WTC11 (cell line): ENCODE data around the gene ZBTB20. TPM values are rescaled to one million over a fixed set of nuclear protein-coding genes. Genes with fewer than 3 reads are reported as not detected.

Experiments
- ATAC-seq: fragments of 200-7000 bp; cut with Tn5 transposase; 2 replicates; pipeline ENCODE4 v1.10.0; 2021; ENCODE audit warnings: mild to moderate bottlenecking, moderate library complexity
- CTCF ChIA-PET: fragments of 300-600 bp; sonication (Branson Sonifier 250); formaldehyde crosslinking; loops from one replicate; lab custom pipeline; 2021; ENCODE audit warnings: antibody characterized with exemption; lab: Charles Lee
- POLR2A ChIA-PET: fragments of 350-600 bp; sonication (Branson Sonifier 250); formaldehyde crosslinking; loops from one replicate; lab custom pipeline; 2021; ENCODE audit warnings: antibody characterized with exemption; lab: Charles Lee
- DNase-seq: peaks from one replicate; pipeline ENCODE4 v3.0.0; 2021; ENCODE audit warnings: low spot score
- H3K27ac Mint-ChIP-seq: 2 replicates; pipeline ENCODE4 v1.8.0; 2021; ENCODE audit warnings: mixed read lengths
- H3K27me3 Mint-ChIP-seq: 2 replicates; pipeline ENCODE4 v1.8.0; 2021; ENCODE audit warnings: low read depth, mild to moderate bottlenecking, moderate library complexity, mixed read lengths
- H3K36me3 Mint-ChIP-seq: 2 replicates; pipeline ENCODE4 v1.8.0; 2021; ENCODE audit warnings: mixed read lengths
- H3K4me1 Mint-ChIP-seq: 2 replicates; pipeline ENCODE4 v1.8.0; 2022; ENCODE audit warnings: mixed read lengths
- H3K4me3 Mint-ChIP-seq: 2 replicates; pipeline ENCODE4 v1.8.0; 2021; ENCODE audit warnings: mild to moderate bottlenecking, moderate library complexity, mixed read lengths
- H3K9me3 Mint-ChIP-seq: 2 replicates; pipeline ENCODE4 v1.8.0; 2021; ENCODE audit warnings: mixed read lengths
- AR ChIP-seq: fragments of 250-450 bp; sonication (Bioruptor Pico); IDR thresholded peaks from 2 replicates; pipeline ENCODE4 v1.9.0; 2021; ENCODE audit warnings: mild to moderate bottlenecking
- ATF1 ChIP-seq: sonication (generic); formaldehyde crosslinking; IDR thresholded peaks from 2 replicates; pipeline ENCODE4 v1.8.1; 2023; ENCODE audit warnings: mild to moderate bottlenecking, moderate library complexity, missing genetic modification reagents
- CREB1 ChIP-seq: sonication (generic); formaldehyde crosslinking; IDR thresholded peaks from 2 replicates; pipeline ENCODE4 v1.8.0; 2023; ENCODE audit warnings: mild to moderate bottlenecking, missing genetic modification reagents
- ELF4 ChIP-seq: sonication (generic); formaldehyde crosslinking; IDR thresholded peaks from 2 replicates; pipeline ENCODE4 v1.8.1; 2022; ENCODE audit warnings: low read depth, mild to moderate bottlenecking, moderate library complexity, missing genetic modification reagents
- ERG ChIP-seq: fragments of 250-450 bp; sonication (Bioruptor Pico); IDR thresholded peaks from 2 replicates; pipeline ENCODE4 v1.8.0; 2021; ENCODE audit warnings: mild to moderate bottlenecking
- ETV6 ChIP-seq: sonication (generic); formaldehyde crosslinking; IDR thresholded peaks from 2 replicates; pipeline ENCODE4 v1.8.1; 2022; ENCODE audit warnings: mild to moderate bottlenecking, missing genetic modification reagents
- FOXK1 ChIP-seq: sonication (generic); formaldehyde crosslinking; IDR thresholded peaks from 2 replicates; pipeline ENCODE4 v1.8.0; 2022; ENCODE audit warnings: mild to moderate bottlenecking, moderate library complexity, missing genetic modification reagents
- FOXP1 ChIP-seq: sonication (generic); formaldehyde crosslinking; IDR thresholded peaks from 2 replicates; pipeline ENCODE4 v1.8.0; 2022; ENCODE audit warnings: missing genetic modification reagents, mild to moderate bottlenecking, moderate library complexity, borderline replicate concordance
- IRF1 ChIP-seq: sonication (generic); formaldehyde crosslinking; IDR thresholded peaks from 2 replicates; pipeline ENCODE4 v1.8.0; 2023; ENCODE audit warnings: missing genetic modification reagents
- NFYB ChIP-seq: sonication (generic); formaldehyde crosslinking; conservative IDR thresholded peaks from 2 replicates; pipeline ENCODE4 v1.8.0; 2022; ENCODE audit warnings: low read depth, missing genetic modification reagents
- NR3C1 ChIP-seq: sonication (generic); formaldehyde crosslinking; conservative IDR thresholded peaks from 2 replicates; pipeline ENCODE4 v1.8.1; 2023; ENCODE audit warnings: low read depth, mild to moderate bottlenecking, missing genetic modification reagents
- PRDM15 ChIP-seq: sonication (generic); formaldehyde crosslinking; IDR thresholded peaks from 2 replicates; pipeline ENCODE4 v1.8.0; 2022; ENCODE audit warnings: missing genetic modification reagents
- ZNF138 ChIP-seq: sonication (generic); formaldehyde crosslinking; conservative IDR thresholded peaks from 2 replicates; pipeline ENCODE4 v1.8.1; 2022; ENCODE audit warnings: mild to moderate bottlenecking, moderate library complexity, missing genetic modification reagents
- ZNF219 ChIP-seq: sonication (generic); formaldehyde crosslinking; IDR thresholded peaks from 2 replicates; pipeline ENCODE4 v1.8.0; 2023; ENCODE audit warnings: missing genetic modification reagents, mild to moderate bottlenecking, borderline replicate concordance
- ZNF263 ChIP-seq: sonication (generic); formaldehyde crosslinking; IDR thresholded peaks from 2 replicates; pipeline ENCODE4 v1.8.1; 2022; ENCODE audit warnings: low read depth, mild to moderate bottlenecking, moderate library complexity, missing genetic modification reagents
- ZNF396 ChIP-seq: fragments of 250-450 bp; sonication (Bioruptor Pico); IDR thresholded peaks from 2 replicates; pipeline ENCODE4 v1.8.0; 2021; ENCODE audit warnings: mild to moderate bottlenecking, moderate library complexity, borderline replicate concordance
- ZSCAN18 ChIP-seq: fragments of 250-450 bp; sonication (Bioruptor Pico); IDR thresholded peaks from 2 replicates; pipeline ENCODE4 v2.1.2; 2022; ENCODE audit warnings: mild to moderate bottlenecking, moderate library complexity
- total RNA-seq: library from RNA; stranded (reverse); gene quantifications from 3 replicates; pipeline ENCODE4 v1.2.3, GENCODE V29; 2021
- TF ChIP-seq, protein P1 (sequence below): sonication (generic); formaldehyde crosslinking; IDR thresholded peaks from 2 replicates; pipeline ENCODE4 v1.8.0; 2022; ENCODE audit warnings: mild to moderate bottlenecking, missing genetic modification reagents
- TF ChIP-seq, protein P2 (sequence below): sonication (generic); formaldehyde crosslinking; IDR thresholded peaks from 2 replicates; pipeline ENCODE4 v1.8.1; 2022; ENCODE audit warnings: low read depth, mild to moderate bottlenecking, moderate library complexity, missing genetic modification reagents, borderline replicate concordance
- TF ChIP-seq, protein P3 (sequence below): fragments of 250-450 bp; sonication (Bioruptor Pico); IDR thresholded peaks from 2 replicates; pipeline ENCODE4 v1.9.0; 2021; ENCODE audit warnings: mild to moderate bottlenecking

ZBTB20 gene
- total RNA-seq, 1 experiment from 2014 or later = 1.5 TPM

DNA sequence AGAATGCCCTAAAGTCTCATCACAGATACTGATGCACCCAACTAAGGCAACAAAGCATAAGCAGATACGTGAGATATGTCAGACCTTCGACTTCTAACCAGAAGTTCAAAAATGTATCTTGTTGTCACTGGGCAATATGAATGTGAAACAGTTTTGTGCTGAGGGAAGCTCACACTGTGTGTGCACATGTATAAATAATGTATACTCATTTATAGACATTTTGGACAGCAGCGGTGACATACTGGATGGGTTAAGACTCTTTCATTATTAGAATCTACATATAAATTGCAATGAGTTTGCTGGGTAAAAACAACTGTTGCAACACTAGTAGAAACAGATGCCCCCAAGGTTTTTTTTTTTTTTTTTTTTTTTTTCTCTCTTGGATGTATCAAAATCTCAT is 815.4 kb downstream of the ZBTB20 start:
- POLR2A ChIA-PET = no interaction called here
- DNase-seq (no peak), ATAC-seq (no peak)
- Mint-ChIP-seq H3K27me3 (peaks cover 3% of the 10 kb centered on the region; the same call in 1 of the 2 replicates), H3K4me1 (peaks cover 43% of the 10 kb centered on the region), H3K36me3 (peaks cover 11% of the 10 kb centered on the region), H3K9me3 (peaks cover 10% of the 10 kb centered on the region; the same call in 1 of the 2 replicates), H3K4me3 (no peak overlapping the region), H3K27ac (no peak overlapping the region)
- CTCF ChIA-PET = no interaction called here
- TF ChIP-seq ATF1 (CRISPR knock-in tag) (no peak), ZNF396 (CRISPR knock-in tag) (no peak), ZNF138 (CRISPR knock-in tag) (no peak), ZNF263 (CRISPR knock-in tag) (no peak), AR (CRISPR knock-in tag) (no peak), ETV6 (CRISPR knock-in tag) (no peak), ERG (no peak), IRF1 (CRISPR knock-in tag) (no peak), ZSCAN18 (no peak), NFYB (CRISPR knock-in tag) (no peak), FOXK1 (no peak), PRDM15 (CRISPR knock-in tag) (no peak), ZNF219 (no peak), FOXP1 (CRISPR knock-in tag) (no peak), CREB1 (CRISPR knock-in tag) (no peak), NR3C1 (CRISPR knock-in tag) (no peak), ELF4 (CRISPR knock-in tag) (no peak)
- TF ChIP-seq, protein P1, sequence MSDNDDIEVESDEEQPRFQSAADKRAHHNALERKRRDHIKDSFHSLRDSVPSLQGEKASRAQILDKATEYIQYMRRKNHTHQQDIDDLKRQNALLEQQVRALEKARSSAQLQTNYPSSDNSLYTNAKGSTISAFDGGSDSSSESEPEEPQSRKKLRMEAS (CRISPR knock-in tag) = no peak
- TF ChIP-seq, protein P2, sequence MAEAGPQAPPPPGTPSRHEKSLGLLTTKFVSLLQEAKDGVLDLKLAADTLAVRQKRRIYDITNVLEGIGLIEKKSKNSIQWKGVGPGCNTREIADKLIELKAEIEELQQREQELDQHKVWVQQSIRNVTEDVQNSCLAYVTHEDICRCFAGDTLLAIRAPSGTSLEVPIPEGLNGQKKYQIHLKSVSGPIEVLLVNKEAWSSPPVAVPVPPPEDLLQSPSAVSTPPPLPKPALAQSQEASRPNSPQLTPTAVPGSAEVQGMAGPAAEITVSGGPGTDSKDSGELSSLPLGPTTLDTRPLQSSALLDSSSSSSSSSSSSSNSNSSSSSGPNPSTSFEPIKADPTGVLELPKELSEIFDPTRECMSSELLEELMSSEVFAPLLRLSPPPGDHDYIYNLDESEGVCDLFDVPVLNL = no peak
- TF ChIP-seq, protein P3, sequence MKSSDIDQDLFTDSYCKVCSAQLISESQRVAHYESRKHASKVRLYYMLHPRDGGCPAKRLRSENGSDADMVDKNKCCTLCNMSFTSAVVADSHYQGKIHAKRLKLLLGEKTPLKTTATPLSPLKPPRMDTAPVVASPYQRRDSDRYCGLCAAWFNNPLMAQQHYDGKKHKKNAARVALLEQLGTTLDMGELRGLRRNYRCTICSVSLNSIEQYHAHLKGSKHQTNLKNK = no peak
